Activated CD4-positive, alpha-beta T cell treated with anti-CD3 and anti-CD28 coated beads for 36 hours (primary cell): ENCODE measurements around the gene CD300LG. TPM values are rescaled to one million over a fixed set of nuclear protein-coding genes. Genes with fewer than 3 reads are reported as not detected.
"Not testable (repeated sequence)": the region's sequence is repeated elsewhere in the genome, so short reads cannot be mapped to it uniquely, and the experiment has no call there.

Source experiments
- ATAC-seq: fragments of 200-7000 bp; cut with Tn5 transposase; one replicate; pipeline ENCODE4 v1.10.0; 2021; ENCODE audit warnings: mild to moderate bottlenecking, moderate library complexity
- CTCF ChIA-PET: fragments of 350-600 bp; sonication (Branson Sonifier 250); formaldehyde crosslinking; loops from one replicate; lab custom pipeline; 2021; ENCODE audit warnings: antibody characterized with exemption; lab: Charles Lee
- POLR2A ChIA-PET: fragments of 350-600 bp; sonication (Branson Sonifier 250); formaldehyde crosslinking; loops from one replicate; lab custom pipeline; 2021; ENCODE audit warnings: antibody characterized with exemption, inconsistent platforms; lab: Charles Lee
- DNase-seq: peaks from one replicate; pipeline ENCODE4 v3.0.0-alpha.2; 2020
- H3K27ac Mint-ChIP-seq: one replicate; pipeline ENCODE4 v1.8.0; 2021; ENCODE audit warnings: mixed read lengths
- H3K27me3 Mint-ChIP-seq: one replicate; pipeline ENCODE4 v1.8.0; 2021; ENCODE audit warnings: mixed read lengths
- H3K36me3 Mint-ChIP-seq: one replicate; pipeline ENCODE4 v1.8.0; 2021; ENCODE audit warnings: low read depth, mixed read lengths
- H3K4me1 Mint-ChIP-seq: one replicate; pipeline ENCODE4 v1.8.0; 2021; ENCODE audit warnings: mixed read lengths
- H3K4me3 Mint-ChIP-seq: one replicate; pipeline ENCODE4 v1.8.0; 2021; ENCODE audit warnings: mild to moderate bottlenecking, moderate library complexity, mixed read lengths
- H3K9me3 Mint-ChIP-seq: one replicate; pipeline ENCODE4 v1.8.0; 2021; ENCODE audit warnings: low read depth, mixed read lengths
- intact Hi-C, 2 experiments: fragments of 100-400 bp; cut with DNase I in 1 of 2; cut with micrococcal nuclease in 1 of 2; formaldehyde crosslinking; loops; one replicate each; pipeline versions ENCODE4 v1.14.2 to v1.15.1; 2022 to 2024; cut with DNase I, micrococcal nuclease
- total RNA-seq, 2 experiments: library from RNA; stranded (reverse); gene quantifications; one replicate each; pipeline ENCODE4 v1.2.3, GENCODE V29; 2021

CD300LG gene
- total RNA-seq, 2 experiments from 2014 or later = not detected

DNA sequence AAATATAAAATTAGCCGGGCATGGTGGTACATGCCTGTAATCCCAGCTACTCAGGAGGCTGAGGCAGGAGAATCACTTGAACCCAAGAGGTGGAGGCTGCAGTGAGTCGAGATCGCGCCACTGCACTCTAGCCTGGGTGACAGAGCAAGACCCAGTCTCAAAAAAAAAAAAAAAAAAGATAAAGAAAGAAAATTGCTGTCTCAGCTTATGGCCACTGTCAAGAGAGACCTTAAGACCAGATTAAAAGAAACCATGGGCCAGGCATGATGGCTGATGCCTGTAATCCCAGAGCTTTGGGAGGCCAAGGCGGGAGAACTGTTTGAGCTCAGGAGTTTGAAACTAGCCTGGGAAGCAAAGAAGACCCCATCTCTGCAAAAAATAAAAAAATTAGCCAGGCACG lies 22.1 kb downstream of the CD300LG start:
- H3K9me3 Mint-ChIP-seq, DNase-seq, H3K4me1 Mint-ChIP-seq, intact Hi-C loops, H3K4me3 Mint-ChIP-seq, POLR2A ChIA-PET, H3K27ac Mint-ChIP-seq, ATAC-seq, H3K36me3 Mint-ChIP-seq: not testable (repeated sequence)
- peaks cover 16% of the 10 kb centered on the region for H3K27me3 Mint-ChIP-seq
- CTCF ChIA-PET = interaction anchor here (1.3 to 3.2 kb wide), 2 partner anchors 9 to 23 kb away, joined by 4 to 15 read pairs; no protein-coding TSS in a partner anchor

DNA sequence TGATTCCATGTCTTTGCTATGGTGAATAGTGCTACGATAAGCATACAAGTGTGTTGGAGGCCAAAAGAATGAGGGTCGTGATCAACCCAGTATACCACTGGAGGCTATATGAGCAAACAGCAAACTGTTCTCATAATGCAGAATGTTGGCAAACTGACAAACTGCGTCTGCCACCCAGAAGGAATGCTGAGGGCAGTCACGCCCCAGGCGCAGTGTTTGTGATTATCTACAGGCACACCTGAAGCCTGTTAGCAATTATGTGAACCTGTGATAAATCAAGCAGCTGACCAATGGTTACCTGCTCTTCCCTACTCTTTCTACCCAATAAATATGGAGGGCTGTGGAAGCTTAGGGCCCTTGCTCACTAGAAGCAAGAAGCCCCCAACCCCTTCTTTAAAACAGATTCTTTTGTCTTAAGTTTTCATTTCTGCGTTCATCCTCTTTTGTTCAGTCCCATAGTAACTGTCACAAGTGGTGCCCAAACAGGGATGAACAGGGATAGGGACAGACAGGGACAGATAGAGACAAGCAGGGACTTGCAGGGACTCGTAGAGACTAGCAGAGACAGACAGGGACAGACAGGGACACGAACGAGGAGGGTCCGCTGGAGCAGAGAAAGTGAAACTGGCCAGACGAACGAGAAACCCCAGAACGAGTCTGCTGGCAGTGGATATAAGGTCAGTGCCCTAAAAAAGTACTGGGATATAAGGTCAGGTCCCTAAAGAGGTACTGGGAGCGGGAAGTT lies 25.1 kb downstream of the CD300LG start:
- Mint-ChIP-seq H3K4me3 (no peak overlapping the region), H3K27ac (no peak overlapping the region), H3K9me3 (peaks cover 2% of the 10 kb centered on the region), H3K27me3 (peaks cover 12% of the 10 kb centered on the region), H3K36me3 (no peaks in the 10 kb centered on the region), H3K4me1 (no peaks in the 10 kb centered on the region)
- no peak for DNase-seq
- ATAC-seq = no peak
- ChIA-PET CTCF (no interaction called here), POLR2A (no interaction called here)
- intact Hi-C loops = no loop called here

DNA sequence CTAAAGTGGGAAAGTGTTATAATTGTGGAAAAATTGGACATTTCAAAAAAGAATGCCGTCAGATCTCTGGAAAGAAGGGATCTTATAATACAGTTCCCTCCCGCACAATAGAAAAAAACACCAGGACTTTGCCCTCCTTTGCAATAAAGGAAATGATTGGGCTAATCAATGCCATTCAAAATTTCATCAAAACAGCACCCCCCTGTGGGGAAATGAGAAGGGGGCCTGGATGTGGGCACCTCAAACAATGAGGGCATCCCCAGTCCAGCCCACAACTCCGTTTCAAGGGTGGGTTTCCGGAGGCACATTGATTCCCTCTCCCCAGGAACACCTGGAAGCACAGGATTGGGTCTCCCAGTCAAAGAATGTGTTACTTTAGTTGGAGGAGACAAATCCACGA lies 26.1 kb downstream of the CD300LG start:
- H3K4me3 Mint-ChIP-seq = no peak overlapping the region
- CTCF ChIA-PET = no interaction called here
- no peak overlapping the region for H3K27ac Mint-ChIP-seq
- POLR2A ChIA-PET = no interaction called here
- DNase-seq (no peak), ATAC-seq (no peak)
- no peaks in the 10 kb centered on the region for H3K36me3 Mint-ChIP-seq
- H3K9me3 Mint-ChIP-seq = peaks cover 2% of the 10 kb centered on the region
- no peaks in the 10 kb centered on the region for H3K4me1 Mint-ChIP-seq
- intact Hi-C loops = no loop called here
- H3K27me3 Mint-ChIP-seq = peaks cover 9% of the 10 kb centered on the region

DNA sequence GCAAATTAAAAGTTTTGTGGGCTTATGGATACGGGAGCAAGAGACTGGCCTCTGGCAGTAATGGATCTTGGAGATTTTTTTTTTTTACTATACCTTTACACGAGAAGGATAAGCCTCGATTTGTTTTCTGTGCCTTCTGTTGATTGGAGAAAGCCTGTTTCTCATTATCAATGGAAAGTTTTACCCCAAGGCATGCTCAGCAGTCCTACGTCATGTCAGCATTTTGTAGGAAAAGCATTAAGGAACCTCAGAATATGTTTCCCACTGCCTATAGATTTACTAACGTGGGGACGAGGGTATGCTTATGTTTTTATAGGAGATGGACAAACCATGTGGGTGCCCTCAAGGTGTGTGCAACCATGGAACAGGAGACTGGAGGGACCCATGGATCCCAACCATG lies 26.8 kb downstream of the CD300LG start:
- ChIA-PET CTCF (no interaction called here), POLR2A (no interaction called here)
- no peak for ATAC-seq
- Mint-ChIP-seq H3K4me3 (no peak overlapping the region), H3K27ac (no peak overlapping the region), H3K4me1 (no peaks in the 10 kb centered on the region), H3K9me3 (no peaks in the 10 kb centered on the region), H3K27me3 (peaks cover 3% of the 10 kb centered on the region), H3K36me3 (no peaks in the 10 kb centered on the region)
- intact Hi-C loops = no loop called here
- no peak for DNase-seq

DNA sequence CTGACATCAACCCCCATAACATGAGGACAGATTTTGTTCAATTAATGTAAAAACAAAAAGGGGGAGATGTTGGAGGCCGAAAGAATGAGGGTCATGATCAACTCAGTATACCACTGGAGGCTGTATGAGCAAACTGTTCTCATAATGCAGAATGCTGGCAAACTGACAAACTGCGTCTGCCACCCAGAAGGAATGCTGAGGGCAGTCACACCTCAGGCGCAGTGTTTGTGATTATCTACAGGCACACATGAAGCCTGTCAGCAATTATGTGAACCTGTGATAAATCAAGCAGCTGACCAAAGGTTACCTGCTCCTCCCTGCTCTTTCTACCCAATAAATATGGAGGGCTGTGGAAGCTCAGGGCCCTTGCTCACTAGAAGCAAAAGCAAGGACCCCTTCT lies 27.3 kb downstream of the CD300LG start:
- intact Hi-C loops = no loop called here
- DNase-seq = no peak
- Mint-ChIP-seq H3K9me3 (no peaks in the 10 kb centered on the region), H3K27ac (no peak overlapping the region), H3K36me3 (no peaks in the 10 kb centered on the region), H3K4me3 (no peak overlapping the region), H3K4me1 (no peaks in the 10 kb centered on the region), H3K27me3 (peaks cover 3% of the 10 kb centered on the region)
- CTCF ChIA-PET = no interaction called here
- POLR2A ChIA-PET = no interaction called here
- ATAC-seq = no peak

DNA sequence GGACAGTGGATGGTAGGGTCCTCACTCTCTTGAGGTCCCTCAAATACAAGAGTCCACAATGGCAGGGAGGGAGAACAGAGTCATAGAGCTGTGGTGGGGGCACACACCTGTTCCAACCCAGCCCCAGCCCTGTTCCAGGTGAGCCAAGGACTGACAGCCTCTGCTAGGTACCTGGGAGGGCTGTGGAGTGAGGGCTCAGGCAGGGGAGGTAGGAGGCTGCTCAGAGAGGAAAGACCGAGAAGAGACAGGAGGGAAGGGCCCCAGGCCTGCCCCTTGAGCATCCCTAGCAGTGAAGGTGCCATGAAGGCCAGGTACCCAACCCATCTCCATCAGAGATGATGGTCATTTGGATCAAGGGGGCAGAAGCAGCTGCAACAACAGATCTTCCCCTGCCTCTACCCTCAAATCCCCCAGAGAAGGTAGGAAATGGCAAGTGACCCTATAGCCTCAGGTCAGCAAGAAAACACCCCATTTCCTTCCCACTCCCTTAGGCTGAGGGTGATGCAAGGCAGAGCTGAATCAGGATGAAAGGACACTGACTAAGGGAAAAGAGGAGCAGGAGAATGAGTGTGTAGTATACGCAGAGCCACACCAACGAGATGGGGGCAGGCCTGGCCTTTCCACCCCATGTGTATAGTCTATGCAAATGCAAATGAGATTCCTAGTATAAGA lies 28.6 kb downstream of the CD300LG start:
- no peaks in the 10 kb centered on the region for H3K4me1 Mint-ChIP-seq
- ATAC-seq (no peak), DNase-seq (no peak)
- POLR2A ChIA-PET = no interaction called here
- no peak overlapping the region for H3K4me3 Mint-ChIP-seq
- H3K27me3 Mint-ChIP-seq = peaks cover 3% of the 10 kb centered on the region
- CTCF ChIA-PET = interaction anchor here (0.9 kb wide), 1 partner anchor 28 kb away, joined by 3 read pairs; no protein-coding TSS in a partner anchor
- H3K27ac Mint-ChIP-seq = no peak overlapping the region
- no peaks in the 10 kb centered on the region for H3K36me3 Mint-ChIP-seq
- H3K9me3 Mint-ChIP-seq = no peaks in the 10 kb centered on the region
- intact Hi-C loops = no loop called here

DNA sequence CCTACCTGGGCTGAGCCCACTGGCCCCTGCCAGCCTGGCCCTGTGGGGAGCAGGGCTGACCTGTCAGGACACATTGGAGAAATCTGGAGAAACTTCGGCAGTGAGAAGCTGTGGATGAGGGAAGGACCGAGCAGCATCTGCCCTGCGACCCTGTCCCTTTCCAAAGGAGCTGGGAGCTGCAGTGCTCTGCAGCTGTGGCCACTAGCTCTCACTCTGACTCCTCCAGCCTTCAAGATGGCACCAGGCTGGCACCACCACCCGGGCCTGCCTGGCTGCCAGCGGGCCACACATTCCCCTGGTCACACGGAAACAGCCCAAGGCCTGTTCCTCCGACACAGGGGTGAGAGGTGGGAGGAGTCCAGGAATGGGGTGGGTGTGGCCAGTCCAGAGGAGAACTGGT lies 30.1 kb downstream of the CD300LG start:
- CTCF ChIA-PET = interaction anchor here (0.6 to 2.7 kb wide), 7 partner anchors 15 to 479 kb away, joined by 3 to 9 read pairs (median 3); partner anchors contain the start of gene CD300LG
- POLR2A ChIA-PET = no interaction called here
- H3K4me1 Mint-ChIP-seq = no peaks in the 10 kb centered on the region

DNA sequence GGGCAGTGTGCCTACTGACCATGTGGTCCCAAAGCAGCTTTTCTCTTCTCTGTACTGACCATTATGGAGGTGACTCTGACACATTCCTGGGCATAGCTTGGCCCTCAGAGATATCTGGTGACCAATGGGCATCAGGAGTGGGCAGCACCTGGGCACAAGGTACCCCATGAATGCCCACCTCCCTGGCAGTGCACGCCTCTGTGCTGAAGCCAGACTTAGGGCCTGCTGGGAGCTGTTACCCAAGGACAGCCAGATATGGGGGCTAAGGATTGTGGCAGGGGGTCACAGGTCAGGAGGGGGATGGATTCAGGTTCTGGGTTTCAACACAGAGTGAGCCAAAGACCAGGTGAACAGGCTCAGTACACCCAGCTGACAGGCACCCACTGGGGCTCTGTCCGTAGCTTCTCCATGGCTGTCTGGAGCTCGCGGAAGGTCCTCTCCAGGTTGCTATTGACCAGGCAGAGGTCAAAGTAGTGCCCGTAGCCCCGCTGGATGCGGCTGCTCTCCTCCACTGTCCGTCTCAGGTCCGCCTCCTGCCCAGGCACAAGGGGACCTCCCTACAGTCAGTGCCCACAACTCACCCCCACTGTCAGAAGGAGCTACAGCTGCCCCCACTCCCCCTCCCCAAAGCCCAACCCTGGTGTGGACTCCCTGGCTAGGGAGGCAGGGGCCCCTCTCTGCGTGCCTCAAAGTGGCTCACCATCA lies 30.6 kb downstream of the CD300LG start:
- Mint-ChIP-seq H3K27me3 (no peaks in the 10 kb centered on the region), H3K4me3 (no peak overlapping the region)
- intact Hi-C loops = loop anchor here (1.0 to 2.0 kb wide), 2 partner anchors 117 to 118 kb away; no protein-coding TSS in a partner anchor

More for the DNA sequence above, 30.1 kb downstream of the CD300LG start:
- no peak overlapping the region for H3K27ac Mint-ChIP-seq
- peaks cover 3% of the 10 kb centered on the region for H3K27me3 Mint-ChIP-seq
- intact Hi-C loops = no loop called here
- ATAC-seq = no peak
- no peak for DNase-seq
- H3K4me3 Mint-ChIP-seq = no peak overlapping the region
- H3K9me3 Mint-ChIP-seq = no peaks in the 10 kb centered on the region
- no peaks in the 10 kb centered on the region for H3K36me3 Mint-ChIP-seq

DNA sequence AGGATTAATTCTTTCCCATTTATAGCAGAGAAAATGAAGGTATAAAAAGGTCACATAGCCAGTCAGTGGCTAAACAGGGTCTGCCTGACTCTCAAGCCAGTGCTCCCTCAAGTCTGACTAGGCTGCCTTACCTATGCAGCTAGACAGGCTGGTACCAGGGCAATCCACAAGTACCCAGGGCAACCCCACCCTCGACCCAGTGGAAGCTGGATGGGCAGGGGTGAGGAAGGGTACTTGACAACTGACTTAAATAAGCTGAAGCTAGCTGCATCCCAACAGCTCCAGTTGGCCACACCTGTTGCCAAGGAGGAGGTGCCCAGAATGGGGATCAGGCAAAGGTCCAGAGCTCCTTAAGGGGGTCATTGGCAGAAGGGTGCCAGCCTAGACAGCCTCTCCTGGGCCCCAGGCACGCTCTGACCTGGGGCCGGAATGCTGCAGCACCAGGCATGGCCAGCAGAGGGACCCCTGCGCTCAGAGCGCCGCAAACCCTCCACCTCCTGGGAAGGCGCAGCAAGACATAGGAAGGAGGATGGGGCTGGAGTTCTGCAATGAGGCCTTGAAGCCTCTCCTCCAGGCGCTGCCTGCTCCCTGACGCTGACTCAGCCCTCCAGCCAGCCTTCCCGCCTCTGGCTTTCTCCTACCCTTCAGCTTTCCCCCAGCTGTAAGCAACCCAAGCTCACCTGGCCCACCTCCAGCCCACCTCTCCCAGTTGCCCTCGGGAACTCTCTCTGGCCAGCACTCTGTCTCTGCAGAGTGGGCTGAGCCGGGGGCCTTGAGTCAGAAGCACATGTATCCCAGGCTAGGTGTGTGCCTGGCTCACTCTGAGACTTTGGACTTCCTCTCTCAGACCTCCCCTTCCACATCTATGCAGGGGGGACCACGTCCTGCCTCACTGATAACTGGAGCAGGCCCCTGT lies 31.5 kb downstream of the CD300LG start:
- Mint-ChIP-seq H3K4me3 (no peak overlapping the region), H3K27ac (no peak overlapping the region), H3K36me3 (no peaks in the 10 kb centered on the region), H3K9me3 (no peaks in the 10 kb centered on the region), H3K27me3 (no peaks in the 10 kb centered on the region), H3K4me1 (no peaks in the 10 kb centered on the region)
- intact Hi-C loops = loop anchor here (1.0 to 2.0 kb wide), 2 partner anchors 116 to 117 kb away; no protein-coding TSS in a partner anchor
- ChIA-PET POLR2A (interaction anchor here (0.5 to 0.6 kb wide), 2 partner anchors 507 to 816 kb away, joined by 4 to 8 read pairs; no protein-coding TSS in a partner anchor), CTCF (interaction anchor here (0.5 to 2.9 kb wide), 42 partner anchors 10 to 1657 kb away, joined by 3 to 15 read pairs (median 3); partner anchors contain the start of gene MPP2)
- ATAC-seq (peak; percentile 90), DNase-seq (peak; percentile 79)

More for the DNA sequence above, 30.6 kb downstream of the CD300LG start:
- no peaks in the 10 kb centered on the region for H3K4me1 Mint-ChIP-seq
- CTCF ChIA-PET = interaction anchor here (0.5 to 2.9 kb wide), 35 partner anchors 10 to 742 kb away, joined by 3 to 15 read pairs (median 3); partner anchors contain the start of genes CD300LG and MPP2
- no peak overlapping the region for H3K27ac Mint-ChIP-seq
- ATAC-seq (no peak), DNase-seq (no peak)
- POLR2A ChIA-PET = no interaction called here
- no peaks in the 10 kb centered on the region for H3K9me3 Mint-ChIP-seq
- no peaks in the 10 kb centered on the region for H3K36me3 Mint-ChIP-seq

DNA sequence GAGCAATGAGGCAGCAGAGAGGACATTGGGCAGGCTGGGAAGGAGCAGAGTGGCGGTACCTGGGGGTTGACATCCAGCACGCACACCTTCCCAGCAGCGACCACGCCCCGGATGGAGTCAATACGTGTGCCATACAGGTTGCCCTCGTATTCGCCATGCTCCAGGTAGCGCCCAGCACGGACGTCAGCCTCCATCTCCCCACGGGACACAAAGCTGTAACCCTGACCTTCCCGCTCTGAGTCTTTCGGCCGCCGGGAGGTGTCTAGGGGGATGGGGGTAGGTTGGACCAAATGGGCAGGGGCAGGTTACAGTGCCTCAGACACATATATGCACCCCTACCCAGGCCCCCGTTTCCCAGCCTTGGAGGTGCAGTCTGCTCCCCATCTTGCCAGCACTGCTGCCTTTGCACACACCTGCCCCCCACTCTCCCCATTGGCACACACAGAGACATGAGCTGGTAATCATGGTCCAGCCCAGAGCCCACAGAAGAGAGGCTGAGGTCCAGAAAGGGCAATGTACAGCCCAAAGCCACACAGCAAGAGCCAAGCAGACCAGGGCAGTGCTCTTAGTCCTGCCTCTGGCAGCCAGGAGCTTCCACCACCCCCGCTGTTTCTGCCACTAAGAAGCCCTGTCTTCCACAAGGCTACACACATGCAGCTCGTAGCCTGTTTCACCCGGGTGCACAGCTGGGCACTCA lies 32.9 kb downstream of the CD300LG start:
- intact Hi-C loops = loop anchor here in 1 of 2 experiments (2.0 kb wide), 1 partner anchor 115 kb away; no protein-coding TSS in a partner anchor
- ChIA-PET POLR2A (no interaction called here), CTCF (interaction anchor here (0.5 to 2.9 kb wide), 15 partner anchors 8 to 654 kb away, joined by 3 to 15 read pairs (median 5); partner anchors contain the start of genes CD300LG and GRN)
- H3K9me3 Mint-ChIP-seq = no peaks in the 10 kb centered on the region
- no peaks in the 10 kb centered on the region for H3K27me3 Mint-ChIP-seq
- H3K27ac Mint-ChIP-seq = no peak overlapping the region
- no peak overlapping the region for H3K4me3 Mint-ChIP-seq
- no peaks in the 10 kb centered on the region for H3K36me3 Mint-ChIP-seq
- no peaks in the 10 kb centered on the region for H3K4me1 Mint-ChIP-seq
- DNase-seq (no peak), ATAC-seq (no peak)
